Fibroblast of lung (primary cell): ENCODE results near the gene TMC2.

Source experiments
- CTCF ChIP-seq, 2 donors: IDR thresholded peaks in 1 of 2; conservative IDR thresholded peaks in 1 of 2; 1 replicate in 1 of 2; 2 replicates in 1 of 2; pipeline ENCODE4 v1.5.1; 2011 to 2012; ENCODE audit warnings: low read length in 2 of 2, control low read depth in 1 of 2, inconsistent platforms in 1 of 2, low read depth in 1 of 2, mild to moderate bottlenecking in 1 of 2
- EZH2 ChIP-seq: IDR thresholded peaks from 2 replicates; pipeline ENCODE4 v1.5.1; 2012; ENCODE audit warnings: low read length, control low read depth, mild to moderate bottlenecking; ENCODE audit errors: missing control alignments

- TF ChIP-seq EZH2 (no peak), CTCF (conservative IDR thresholded peaks at IDR 0.05 in 1 of 2, IDR thresholded peaks at IDR 0.05 in 1 of 2; ENCODE audit: low read depth in 1 of 2, low read length in 2 of 2) (no peak)
Observed at GRCh38 chr20:2509794-2510193, 26.6 kb upstream of the TMC2 start.
